Measurements from ENCODE around the gene KCNQ1.

KCNQ1 gene

GRCh38 chr11:2462543-2462985 is 17.8 kb downstream of the KCNQ1 start:
- DNase-seq = no peak

- no peak for DNase-seq
Measured at GRCh38 chr11:2462986-2463765, 18.4 kb downstream of the KCNQ1 start.

GRCh38 chr11:2463766-2464277 is 19.0 kb downstream of the KCNQ1 start:
- DNase-seq = no peak

- no peak for DNase-seq
Measured at GRCh38 chr11:2464451-2465165, 19.8 kb downstream of the KCNQ1 start.

GRCh38 chr11:2465202-2466068 is 20.6 kb downstream of the KCNQ1 start:
- DNase-seq = no peak

- no peak for DNase-seq
Measured at GRCh38 chr11:2466069-2466801, 21.4 kb downstream of the KCNQ1 start.

- DNase-seq = peak; percentile 32
Measured at GRCh38 chr11:2466869-2467694, 22.3 kb downstream of the KCNQ1 start.

GRCh38 chr11:2467695-2468055 is 22.9 kb downstream of the KCNQ1 start:
- DNase-seq = no peak

- DNase-seq = no peak
Measured at GRCh38 chr11:2468363-2469235, 23.8 kb downstream of the KCNQ1 start.

GRCh38 chr11:2470495-2470894 is 25.7 kb downstream of the KCNQ1 start:
- DNase-seq = no peak

GRCh38 chr11:2471048-2471803 is 26.4 kb downstream of the KCNQ1 start:
- DNase-seq = no peak

GRCh38 chr11:2471804-2472096 is 26.9 kb downstream of the KCNQ1 start:
- DNase-seq = no peak

- DNase-seq = no peak
Measured at GRCh38 chr11:2472428-2473186, 27.8 kb downstream of the KCNQ1 start.

GRCh38 chr11:2473361-2474058 is 28.7 kb downstream of the KCNQ1 start:
- no peak for DNase-seq

- DNase-seq = no peak
Measured at GRCh38 chr11:2474059-2474901, 29.5 kb downstream of the KCNQ1 start.

- DNase-seq = no peak
Measured at GRCh38 chr11:2475136-2475918, 30.5 kb downstream of the KCNQ1 start.

GRCh38 chr11:2477254-2477653 is 32.4 kb downstream of the KCNQ1 start:
- no peak for DNase-seq
